Epithelial cell of esophagus (primary cell): ENCODE data around the gene CD40LG.

Experiments
- DNase-seq: peaks from one replicate; pipeline ENCODE4 v3.0.0; 2010; ENCODE audit warnings: low read depth
- H3K4me3 ChIP-seq: 2 replicates; pipeline ENCODE4 v1.5.1; 2011; ENCODE audit warnings: mild to moderate bottlenecking, low read length, control low read depth
- CTCF ChIP-seq: IDR thresholded peaks from 2 replicates; pipeline ENCODE4 v1.5.1; 2011; ENCODE audit warnings: low read depth, mild to moderate bottlenecking, low read length, control low read depth, inconsistent platforms; ENCODE audit not compliant: insufficient read depth; ENCODE audit errors: missing control alignments

CD40LG gene

DNA sequence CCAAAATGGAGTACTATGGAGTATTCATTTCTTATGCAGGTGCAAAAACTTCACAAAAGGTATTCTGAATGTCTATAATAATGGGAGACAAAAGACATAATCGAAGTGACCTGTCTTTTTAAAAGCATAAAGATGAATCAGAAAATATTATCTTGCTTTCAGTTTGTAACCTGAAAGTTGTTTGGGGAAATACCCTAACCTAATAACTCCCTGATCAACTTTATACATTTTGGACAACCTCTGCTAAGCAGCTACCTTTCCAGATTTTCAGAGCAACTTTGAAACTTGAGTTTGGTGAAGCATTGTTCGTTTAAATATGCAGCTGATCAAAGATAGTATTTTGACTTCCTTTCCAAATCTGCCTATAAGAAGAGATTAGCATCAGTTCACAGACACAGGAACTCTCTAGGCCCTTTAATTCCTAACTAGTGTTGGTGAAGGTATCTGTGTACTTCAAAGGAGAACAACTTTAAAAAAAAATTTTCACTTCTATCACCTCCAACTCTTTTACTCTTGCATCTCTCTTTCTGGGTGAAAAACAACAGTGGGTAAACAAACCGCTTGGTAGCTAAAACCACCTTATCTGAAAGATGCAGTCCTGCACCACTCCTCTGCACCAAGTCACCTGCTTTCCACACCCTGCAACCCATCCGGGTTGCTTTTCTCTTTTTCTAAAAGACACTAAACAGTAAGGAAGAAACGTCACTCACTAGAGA is 26.5 kb downstream of the CD40LG start:
- no peak overlapping the region for H3K4me3 ChIP-seq
- no peak for DNase-seq
- TF ChIP-seq CTCF: no peak

DNA sequence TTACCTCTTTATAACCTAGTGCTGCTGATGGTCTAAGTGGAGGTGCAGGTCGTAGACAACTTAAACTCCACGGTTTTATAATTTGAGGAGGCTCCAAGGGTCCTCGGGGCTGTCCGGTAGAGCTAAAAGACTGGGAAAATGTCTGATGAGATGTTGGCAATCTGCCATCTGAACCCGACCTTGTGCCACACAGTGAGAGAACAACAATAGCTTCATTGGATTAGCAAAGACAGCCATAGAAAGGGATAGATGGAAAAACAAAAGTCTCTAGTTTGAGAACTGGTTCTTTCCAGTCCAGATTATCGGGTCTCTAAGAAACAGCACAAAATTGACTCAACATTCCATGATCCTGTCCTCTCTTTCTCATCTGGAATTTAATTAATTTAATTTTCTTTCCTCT is 31.6 kb downstream of the CD40LG start:
- no peak overlapping the region for H3K4me3 ChIP-seq
- no peak for DNase-seq
- no peak for TF ChIP-seq CTCF

GRCh38 chrX:136684120-136684519 is 36.2 kb downstream of the CD40LG start:
- TF ChIP-seq CTCF: no peak
- no peak for DNase-seq
- no peak overlapping the region for H3K4me3 ChIP-seq

DNA sequence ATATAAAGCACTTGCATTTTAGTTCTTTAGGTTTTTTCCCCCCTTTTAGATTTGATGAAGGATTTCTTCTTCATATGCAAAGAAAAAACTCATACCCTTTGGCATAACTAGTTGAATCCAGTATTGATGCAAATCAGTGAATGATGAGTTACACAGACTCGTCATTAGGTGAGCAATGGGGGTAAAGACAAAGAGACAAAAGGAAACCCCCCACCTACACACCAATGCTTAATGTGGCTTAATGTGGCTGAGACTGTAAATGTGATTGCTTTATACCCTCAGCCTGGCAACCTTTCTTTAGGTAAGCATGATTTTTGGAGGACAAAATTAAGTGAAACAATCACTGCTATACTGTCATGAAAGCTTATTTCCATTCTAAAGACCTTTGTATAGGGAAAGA is 39.5 kb downstream of the CD40LG start:
- DNase-seq: no peak
- no peak for TF ChIP-seq CTCF
- no peak overlapping the region for H3K4me3 ChIP-seq

- DNase-seq: peak; percentile 16
These were observed 41.5 kb downstream of the CD40LG start for GRCh38 chrX:136689436-136689835.

GRCh38 chrX:136691028-136691809 is 43.3 kb downstream of the CD40LG start:
- H3K4me3 ChIP-seq: no peak overlapping the region
- DNase-seq: peak; percentile 68
- no peak for TF ChIP-seq CTCF

More at GRCh38 chrX:136689436-136689835, 41.5 kb downstream of the CD40LG start:
- no peak overlapping the region for H3K4me3 ChIP-seq
- TF ChIP-seq CTCF: no peak

- no peak overlapping the region for H3K4me3 ChIP-seq
- no peak for TF ChIP-seq CTCF
- DNase-seq: no peak
These were observed 44.3 kb downstream of the CD40LG start for GRCh38 chrX:136692271-136692670.
